ENCODE measurements around the gene PIK3R3. TPM values are rescaled to one million over a fixed set of nuclear protein-coding genes. Genes with fewer than 3 reads are reported as not detected.

Gene PIK3R3
- total RNA-seq, 3 donors from 2014 or later (not counting 1 experiment from before 2014, with no cell fraction given), result 5.2 to 6.2 (median 5.4) TPM

- Mint-ChIP-seq H3K36me3 (no peaks in the 10 kb centered on the region), H3K27me3 (ENCODE audit: low read depth in 2 of 2) (no peaks in the 10 kb centered on the region), H3K9me3 (no peaks in the 10 kb centered on the region), H3K27ac (no peak overlapping the region), H3K4me1 (no peaks in the 10 kb centered on the region), H3K4me3 (no peak overlapping the region)
- intact Hi-C loops (cut with micrococcal nuclease), result no loop called here
- WGBS (ENCODE audit: insufficient coverage), result no CpG with 5 or more reads among the region's 1 CpG
- Histone ChIP-seq H3K27ac (ENCODE audit: low read length) (no peak overlapping the region), H3K9me3 (ENCODE audit: control insufficient read depth, insufficient read depth, low read length) (no peaks in the 10 kb centered on the region), H3K4me1 (ENCODE audit: control insufficient read depth, insufficient read depth, low read length) (no peaks in the 10 kb centered on the region), H3K27me3 (ENCODE audit: control insufficient read depth, insufficient read depth, low read length) (no peaks in the 10 kb centered on the region), H3K4me3 (ENCODE audit: low read length) (no peak overlapping the region), H3K36me3 (ENCODE audit: control insufficient read depth, insufficient read depth, low read length) (no peaks in the 10 kb centered on the region)
- no peak for TF ChIP-seq CTCF (IDR thresholded peaks at IDR 0.05)
- ATAC-seq (no peak), DNase-seq (no peak)
Measured at GRCh38 chr1:46081619-46082018, 50.8 kb downstream of the PIK3R3 start.

GRCh38 chr1:46081206-46081605, 51.2 kb downstream of the PIK3R3 start:
- H3K9me3 Mint-ChIP-seq, result no peaks in the 10 kb centered on the region
- no peaks in the 10 kb centered on the region for H3K4me1 ChIP-seq (ENCODE audit: control insufficient read depth, insufficient read depth, low read length)
- no peak overlapping the region for H3K4me3 ChIP-seq (ENCODE audit: low read length)
- ATAC-seq, result no peak
- H3K27ac Mint-ChIP-seq, result no peak overlapping the region
- intact Hi-C loops (cut with micrococcal nuclease), result no loop called here
- H3K36me3 Mint-ChIP-seq, result no peaks in the 10 kb centered on the region
- H3K27me3 ChIP-seq (ENCODE audit: control insufficient read depth, insufficient read depth, low read length), result no peaks in the 10 kb centered on the region
- no peak for TF ChIP-seq CTCF (IDR thresholded peaks at IDR 0.05)
- 98% methylated on average over 6 of the region's 7 CpGs for WGBS (ENCODE audit: insufficient coverage)
- H3K4me3 Mint-ChIP-seq, result no peak overlapping the region
- DNase-seq, result no peak
- no peaks in the 10 kb centered on the region for H3K9me3 ChIP-seq (ENCODE audit: control insufficient read depth, insufficient read depth, low read length)
- no peaks in the 10 kb centered on the region for H3K27me3 Mint-ChIP-seq (ENCODE audit: low read depth in 2 of 2)
- no peaks in the 10 kb centered on the region for H3K4me1 Mint-ChIP-seq
- no peak overlapping the region for H3K27ac ChIP-seq (ENCODE audit: low read length)
- H3K36me3 ChIP-seq (ENCODE audit: control insufficient read depth, insufficient read depth, low read length), result no peaks in the 10 kb centered on the region

- 99% methylated on average over 3 of the region's 3 CpGs for WGBS (ENCODE audit: insufficient coverage)
- H3K27ac ChIP-seq (ENCODE audit: low read length), result no peak overlapping the region
- no peak overlapping the region for H3K4me3 ChIP-seq (ENCODE audit: low read length)
- no peak overlapping the region for H3K27ac Mint-ChIP-seq
- no peaks in the 10 kb centered on the region for H3K27me3 Mint-ChIP-seq (ENCODE audit: low read depth in 2 of 2)
- no peaks in the 10 kb centered on the region for H3K27me3 ChIP-seq (ENCODE audit: control insufficient read depth, insufficient read depth, low read length)
- TF ChIP-seq CTCF (IDR thresholded peaks at IDR 0.05), result no peak
- no peaks in the 10 kb centered on the region for H3K4me1 Mint-ChIP-seq
- no peaks in the 10 kb centered on the region for H3K9me3 Mint-ChIP-seq
- H3K4me3 Mint-ChIP-seq, result no peak overlapping the region
- no peaks in the 10 kb centered on the region for H3K36me3 ChIP-seq (ENCODE audit: control insufficient read depth, insufficient read depth, low read length)
- H3K4me1 ChIP-seq (ENCODE audit: control insufficient read depth, insufficient read depth, low read length), result no peaks in the 10 kb centered on the region
- DNase-seq (no peak), ATAC-seq (no peak)
- H3K9me3 ChIP-seq (ENCODE audit: control insufficient read depth, insufficient read depth, low read length), result no peaks in the 10 kb centered on the region
- H3K36me3 Mint-ChIP-seq, result no peaks in the 10 kb centered on the region
- intact Hi-C loops (cut with micrococcal nuclease), result no loop called here
Measured at GRCh38 chr1:46080257-46080656, 52.2 kb downstream of the PIK3R3 start.

GRCh38 chr1:46077644-46078043, 54.8 kb downstream of the PIK3R3 start:
- no peak for TF ChIP-seq CTCF (IDR thresholded peaks at IDR 0.05)
- Mint-ChIP-seq H3K4me1 (no peaks in the 10 kb centered on the region), H3K36me3 (no peaks in the 10 kb centered on the region), H3K27ac (no peak overlapping the region), H3K4me3 (no peak overlapping the region), H3K27me3 (ENCODE audit: low read depth in 2 of 2) (no peaks in the 10 kb centered on the region), H3K9me3 (no peaks in the 10 kb centered on the region)
- DNase-seq (no peak), ATAC-seq (no peak)
- Histone ChIP-seq H3K4me1 (ENCODE audit: control insufficient read depth, insufficient read depth, low read length) (no peaks in the 10 kb centered on the region), H3K27me3 (ENCODE audit: control insufficient read depth, insufficient read depth, low read length) (no peaks in the 10 kb centered on the region), H3K4me3 (ENCODE audit: low read length) (no peak overlapping the region), H3K36me3 (ENCODE audit: control insufficient read depth, insufficient read depth, low read length) (no peaks in the 10 kb centered on the region), H3K9me3 (ENCODE audit: control insufficient read depth, insufficient read depth, low read length) (no peaks in the 10 kb centered on the region), H3K27ac (ENCODE audit: low read length) (no peak overlapping the region)
- intact Hi-C loops (cut with micrococcal nuclease), result no loop called here
- 98% methylated on average over 4 of the region's 4 CpGs for WGBS (ENCODE audit: insufficient coverage)
